HCT116 (cell line): Measurements from ENCODE around the gene TAF10.

ENCODE experiments used
- CEBPB ChIP-seq: IDR thresholded peaks from 2 replicates; pipeline ENCODE4 v1.6.1; 2012; ENCODE audit warnings: low read depth
- CTCF ChIP-seq, 3 experiments: fragments of 200-600 bp in 1 of 3; sonication (generic) in 1 of 3; IDR thresholded peaks in 2 of 3; conservative IDR thresholded peaks in 1 of 3; 2 replicates each; pipeline ENCODE4 v1.5.1; 2012 to 2017; ENCODE audit warnings: low read depth in 2 of 3, low read length in 2 of 3, antibody characterized with exemption in 1 of 3, borderline replicate concordance in 1 of 3, control low read depth in 1 of 3, mild to moderate bottlenecking in 1 of 3, mixed read lengths in 1 of 3, mixed run types in 1 of 3, moderate library complexity in 1 of 3; ENCODE audit not compliant: insufficient read depth in 1 of 3
- EZH2phosphoT487 ChIP-seq: fragments of 200-600 bp; IDR thresholded peaks from 2 replicates; pipeline ENCODE4 v1.6.1; 2018; ENCODE audit warnings: antibody characterized with exemption, borderline replicate concordance
- POLR2A ChIP-seq: IDR thresholded peaks from 2 replicates; pipeline ENCODE4 v1.7.0; 2011; ENCODE audit warnings: borderline replicate concordance; ENCODE audit not compliant: insufficient read depth, insufficient read length; ENCODE audit errors: extremely low read depth
- RAD21 ChIP-seq: IDR thresholded peaks from 2 replicates; pipeline ENCODE4 v1.6.1; 2012; ENCODE audit warnings: low read depth, mild to moderate bottlenecking
- SP1 ChIP-seq: IDR thresholded peaks from 2 replicates; pipeline ENCODE4 v1.6.1; 2012; ENCODE audit warnings: low read depth
- YY1 ChIP-seq: IDR thresholded peaks from 2 replicates; pipeline ENCODE4 v1.6.1; 2011; ENCODE audit warnings: low read length, low read depth, moderate library complexity, mild to moderate bottlenecking; ENCODE audit not compliant: insufficient replicate concordance; ENCODE audit errors: extremely low read depth
- ZNF274 ChIP-seq: fragments of 200-500 bp; sonication (Bioruptor generic); IDR thresholded peaks from 2 replicates; pipeline ENCODE4 v1.6.1; 2014; ENCODE audit warnings: mild to moderate bottlenecking, low read depth, low read length, inconsistent platforms

GRCh38 chr11:6625832-6626420 lies 13.9 kb upstream of the TAF10 start:
- TF ChIP-seq SP1 (no peak), RAD21 (no peak), CTCF (IDR thresholded peaks at IDR 0.05 in 2 of 3, conservative IDR thresholded peaks at IDR 0.05 in 1 of 3; ENCODE audit: borderline replicate concordance in 1 of 3, insufficient read depth in 1 of 3, low read depth in 2 of 3, low read length in 2 of 3) (no peak), ZNF274 (no peak), YY1 (no peak), EZH2phosphoT487 (no peak), POLR2A (no peak), CEBPB (no peak)
